NCI-H82 treated with DMSO at 0.1 percent for 48 hours (cell line): ENCODE data around the gene PKNOX2.

Source experiments
- DNase-seq: peaks from one replicate; lab custom pipeline; 2025; ENCODE audit not compliant: unreplicated experiment; lab: John Stamatoyannopoulos, UW

The PKNOX2 gene

GRCh38 chr11:125463590-125464269, 299.2 kb downstream of the PKNOX2 start:
- DNase-seq: no peak

DNA sequence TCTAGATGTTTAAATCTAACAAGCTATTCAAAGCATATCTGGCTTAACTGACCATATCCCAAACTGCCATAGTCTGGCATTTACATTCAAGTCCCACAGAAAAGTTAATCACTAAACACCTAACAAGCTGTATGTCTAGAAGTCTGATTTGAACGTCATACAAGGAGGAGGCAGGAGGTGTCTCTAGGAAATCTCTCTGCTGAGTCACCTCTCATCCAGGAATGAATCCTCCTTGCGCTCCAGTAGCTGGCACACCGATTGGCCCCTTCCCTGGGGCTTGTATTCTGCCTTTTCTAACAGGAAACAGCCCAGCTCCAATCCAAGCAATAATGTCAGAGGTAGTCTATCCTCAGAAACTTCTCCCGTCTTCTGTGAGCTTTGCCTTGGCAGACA, 299.7 kb downstream of the PKNOX2 start:
- no peak for DNase-seq

DNA sequence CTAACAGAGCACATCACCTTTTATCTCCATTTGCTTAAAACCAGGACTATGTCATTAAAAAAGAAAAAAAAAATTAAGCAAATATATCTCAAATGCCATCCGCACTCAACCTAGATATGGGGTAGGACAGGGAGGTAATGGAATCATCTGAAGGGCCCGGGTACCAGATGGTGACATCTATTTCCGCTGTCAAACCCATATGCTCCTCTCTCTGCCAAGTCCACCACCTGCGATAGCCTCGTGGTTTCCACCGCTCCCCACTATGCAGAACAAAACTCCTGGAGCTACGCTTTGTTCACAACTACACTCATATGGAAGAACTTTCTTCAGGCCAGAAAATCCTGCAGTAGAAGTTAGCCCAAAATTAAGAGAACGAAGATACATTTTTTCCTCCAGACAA, 300.1 kb downstream of the PKNOX2 start:
- no peak for DNase-seq

DNA sequence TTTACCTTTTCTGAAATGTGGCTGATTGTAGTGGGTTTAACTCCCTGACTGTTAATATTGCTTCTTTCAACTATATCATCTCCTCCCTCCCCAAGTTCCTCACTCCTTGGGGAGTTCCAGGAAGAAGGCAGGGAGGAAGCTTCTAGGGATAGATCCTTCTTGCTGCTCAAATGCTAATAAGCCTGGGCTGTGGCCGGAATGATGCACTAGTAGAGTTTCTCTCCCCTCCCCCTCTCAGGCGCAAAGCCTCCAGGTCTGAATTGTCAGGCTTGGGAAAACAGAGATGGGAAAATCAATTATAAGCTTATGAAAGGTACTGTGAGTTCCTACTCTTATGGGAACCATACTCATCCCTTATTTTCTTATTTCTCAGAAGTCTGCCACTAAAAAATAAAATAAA, 300.7 kb downstream of the PKNOX2 start:
- no peak for DNase-seq

GRCh38 chr11:125465701-125466100, 301.1 kb downstream of the PKNOX2 start:
- no peak for DNase-seq

- DNase-seq: no peak
Observed at GRCh38 chr11:125468025-125468424, 303.5 kb downstream of the PKNOX2 start.

GRCh38 chr11:125468852-125469251, 304.3 kb downstream of the PKNOX2 start:
- no peak for DNase-seq

DNA sequence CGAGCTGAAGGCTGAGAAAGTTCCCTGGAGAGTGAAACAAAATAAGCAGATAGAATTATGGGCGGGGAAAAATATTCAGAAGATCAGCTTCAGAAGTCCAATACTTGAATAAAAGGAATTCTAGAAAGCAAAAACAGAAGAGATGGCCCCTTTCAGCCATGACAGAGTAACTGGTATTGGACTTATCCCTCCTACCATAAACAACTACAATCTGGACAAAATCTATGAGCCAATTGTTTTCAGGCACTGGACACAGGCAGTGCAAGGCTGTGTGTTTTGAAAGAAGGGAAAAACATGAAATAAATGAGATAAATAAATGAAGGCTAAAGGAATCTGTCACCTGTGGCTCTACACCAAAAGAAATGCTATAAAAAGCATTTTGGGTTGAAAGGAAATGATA, 305.8 kb downstream of the PKNOX2 start:
- no peak for DNase-seq

- DNase-seq: no peak
Observed at GRCh38 chr11:125476721-125477120, 312.2 kb downstream of the PKNOX2 start.

GRCh38 chr11:125479137-125479536, 314.6 kb downstream of the PKNOX2 start:
- DNase-seq: no peak

DNA sequence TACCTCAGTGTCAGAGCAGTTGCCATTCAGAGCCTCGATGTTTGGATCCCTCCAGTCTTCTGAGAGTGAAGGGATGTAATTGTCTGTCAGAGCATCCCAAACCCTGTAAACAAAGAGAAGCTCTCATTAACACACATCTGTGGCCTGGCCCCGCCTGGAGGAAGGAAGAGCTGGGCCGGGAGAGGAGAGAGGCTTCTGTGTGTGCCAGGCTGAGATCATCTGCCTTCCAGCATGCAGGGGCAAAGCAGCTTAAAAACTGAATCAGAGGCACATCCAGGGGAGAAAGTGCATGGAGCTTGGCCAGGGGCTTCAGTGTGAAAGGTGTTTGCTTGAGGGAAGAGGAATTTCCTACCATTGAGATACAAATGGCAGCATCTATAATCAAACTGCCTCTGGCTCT, 317.0 kb downstream of the PKNOX2 start:
- peak; percentile 57 for DNase-seq
